ENCODE measurements around the gene PDGFD. TPM values are rescaled to one million over a fixed set of nuclear protein-coding genes. Genes with fewer than 3 reads are reported as not detected.

The PDGFD gene
- total and polyA plus RNA-seq, 12 donors: 6.0 to 17.5 (median 10.7) TPM

- Histone ChIP-seq H3K27ac (no peak overlapping the region), H3K36me3 (no peaks in the 10 kb centered on the region), H3K27me3 (no peaks in the 10 kb centered on the region), H3K4me1 (peaks cover 0 to 8% (median 3%) of the 10 kb centered on the region in 9 donors), H3K9me3 (peaks cover 0 to 12% (median 0%) of the 10 kb centered on the region in 11 donors), H3K4me3 (no peak overlapping the region)
- DNase-seq (no peak), ATAC-seq (no peak)
- intact Hi-C loops (cut with DNase I): loop anchor here in 1 of 10 donors (10.0 kb wide), 1 partner anchor 56 kb away; no protein-coding TSS in a partner anchor
- WGBS, 2 donors: 49 to 52% methylated on average over 3 of the region's 3 CpGs
- TF ChIP-seq CTCF (IDR thresholded peaks at IDR 0.05): no peak
Observed at GRCh38 chr11:104028476-104029263, 135.3 kb downstream of the PDGFD start.

DNA sequence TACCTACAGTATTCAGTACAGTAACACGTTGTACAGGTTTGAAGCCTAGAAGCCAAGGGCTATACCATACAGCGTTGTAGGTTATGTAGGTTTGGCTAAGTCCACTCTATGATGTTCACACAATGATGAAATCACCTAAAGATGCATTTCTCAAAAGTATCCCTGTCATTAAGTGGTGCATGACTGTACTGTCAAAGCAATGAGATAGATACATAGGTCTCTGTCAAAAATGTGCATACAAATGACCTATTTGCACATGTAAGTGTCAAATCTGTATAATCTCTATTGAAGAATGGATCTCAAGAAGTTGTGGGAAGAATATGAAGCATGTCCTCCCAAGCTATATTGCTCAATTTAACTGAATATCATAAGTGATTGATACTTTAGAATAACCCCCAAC lies 139.4 kb downstream of the PDGFD start:
- Histone ChIP-seq H3K27ac (no peak overlapping the region), H3K4me3 (no peak overlapping the region), H3K9me3 (no peaks in the 10 kb centered on the region), H3K27me3 (no peaks in the 10 kb centered on the region), H3K4me1 (no peaks in the 10 kb centered on the region), H3K36me3 (no peaks in the 10 kb centered on the region)
- TF ChIP-seq CTCF (IDR thresholded peaks at IDR 0.05): no peak
- 93 to 95% methylated on average over 2 of the region's 2 CpGs for WGBS, 2 donors
- ATAC-seq: no peak
- intact Hi-C loops (cut with DNase I): loop anchor here in 1 of 10 donors (10.0 kb wide), 1 partner anchor 60 kb away; no protein-coding TSS in a partner anchor
- DNase-seq: no peak

DNA sequence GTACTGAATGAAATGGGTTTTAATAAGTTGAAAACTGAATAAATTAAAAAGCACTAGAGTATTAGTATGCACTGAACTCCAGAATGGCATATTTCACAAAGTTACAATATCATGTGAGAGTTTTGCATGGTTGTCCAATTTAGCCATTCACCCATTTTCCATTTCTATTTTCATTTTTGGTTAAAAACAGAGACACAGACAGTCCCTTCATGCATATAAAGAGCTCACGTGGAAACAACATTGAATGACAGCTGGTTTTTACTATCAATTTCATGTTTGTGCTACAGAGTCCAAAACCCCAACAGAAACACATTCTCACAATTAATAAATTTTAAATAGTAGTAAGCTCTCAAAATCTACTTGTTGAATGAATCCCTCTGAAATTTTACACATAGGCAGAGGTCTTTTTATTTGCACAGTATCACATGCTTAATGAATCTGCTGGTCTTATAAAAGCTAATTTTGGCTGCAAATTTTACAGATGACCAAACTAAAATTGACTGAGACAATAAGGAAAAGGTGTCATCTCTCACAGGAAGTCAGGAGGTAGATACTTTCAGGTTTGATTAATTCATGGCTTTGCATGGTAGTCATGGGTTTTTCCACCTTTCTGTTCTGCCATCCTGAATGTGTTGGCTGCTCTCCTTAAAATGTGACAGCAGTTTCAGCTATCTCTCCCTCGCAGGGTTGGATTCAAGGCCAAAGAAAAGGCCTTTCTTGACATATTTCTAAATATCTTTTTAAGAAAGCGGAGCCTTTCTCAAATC lies 148.1 kb downstream of the PDGFD start:
- no peaks in the 10 kb centered on the region for H3K9me3 ChIP-seq
- no peak overlapping the region for H3K4me3 ChIP-seq
- no peaks in the 10 kb centered on the region for H3K4me1 ChIP-seq
- DNase-seq (no peak), ATAC-seq (no peak)
- H3K36me3 ChIP-seq: no peaks in the 10 kb centered on the region
- no peaks in the 10 kb centered on the region for H3K27me3 ChIP-seq
- no peak overlapping the region for H3K27ac ChIP-seq
- no peak for TF ChIP-seq CTCF (IDR thresholded peaks at IDR 0.05)
- 66 to 68% methylated on average over 3 of the region's 3 CpGs for WGBS, 2 donors
- intact Hi-C loops (cut with DNase I): no loop called here

- Histone ChIP-seq H3K4me3 (no peak overlapping the region), H3K27ac (no peak overlapping the region), H3K4me1 (peaks cover 0 to 9% (median 0%) of the 10 kb centered on the region in 9 donors), H3K27me3 (no peaks in the 10 kb centered on the region), H3K36me3 (no peaks in the 10 kb centered on the region), H3K9me3 (no peaks in the 10 kb centered on the region)
- 83 to 86% methylated on average over 2 of the region's 2 CpGs for WGBS, 2 donors
- ATAC-seq: no peak
- TF ChIP-seq CTCF (IDR thresholded peaks at IDR 0.05): no peak
- no peak for DNase-seq
- intact Hi-C loops (cut with DNase I): no loop called here
Observed at GRCh38 chr11:104011044-104011443, 152.9 kb downstream of the PDGFD start.

All from heart right ventricle (tissue), 16 donors.